ENCODE data around the gene ZSWIM3.

ZSWIM3 gene

DNA sequence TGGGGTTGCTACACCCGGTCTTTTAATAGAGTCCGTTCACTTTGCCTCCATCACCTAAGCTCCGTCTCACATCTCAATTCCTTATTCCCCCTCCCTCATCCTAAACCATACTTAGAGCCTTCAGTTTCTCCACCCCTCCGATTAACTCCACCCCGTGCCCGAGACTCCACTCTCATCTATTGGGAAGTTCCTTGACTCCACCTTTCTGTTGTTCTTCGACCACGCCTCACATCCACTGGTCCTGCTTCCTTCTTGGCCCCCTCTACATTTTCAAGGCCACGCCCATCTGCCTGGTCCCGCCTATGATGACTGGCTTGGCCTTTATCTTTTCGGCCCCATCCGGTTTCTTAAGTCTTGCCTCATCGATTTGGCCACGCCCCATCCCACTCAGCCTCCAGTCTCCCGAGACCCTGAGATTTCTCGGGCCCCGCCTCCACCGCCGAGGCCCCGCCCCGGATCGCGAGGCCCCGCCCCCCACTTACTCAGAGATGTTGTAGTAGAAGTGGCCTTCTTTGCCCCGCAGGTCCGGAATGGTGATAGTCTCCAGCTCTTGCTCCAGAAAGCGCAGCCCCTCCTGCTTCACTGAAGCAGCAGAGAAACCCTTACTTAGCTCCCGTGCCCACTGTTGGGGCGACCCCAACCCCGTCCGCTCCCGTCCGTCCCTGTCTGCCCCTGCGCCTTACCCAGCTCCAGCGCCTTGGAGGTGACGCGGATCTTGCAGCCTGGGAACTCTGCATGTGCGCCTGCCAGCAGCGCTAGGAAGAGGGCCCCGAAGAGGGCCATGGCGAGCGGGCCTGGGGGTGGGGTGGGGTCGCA is 53.5 kb downstream of the ZSWIM3 start:
- peak overlapping the region; percentile 42; the same call in 1 of the 2 replicates for H3K4me3 ChIP-seq (ENCODE audit: low read length)
- no peak for TF ChIP-seq ZNF274 (IDR thresholded peaks at IDR 0.05; ENCODE audit: low read depth, low read length)

DNA sequence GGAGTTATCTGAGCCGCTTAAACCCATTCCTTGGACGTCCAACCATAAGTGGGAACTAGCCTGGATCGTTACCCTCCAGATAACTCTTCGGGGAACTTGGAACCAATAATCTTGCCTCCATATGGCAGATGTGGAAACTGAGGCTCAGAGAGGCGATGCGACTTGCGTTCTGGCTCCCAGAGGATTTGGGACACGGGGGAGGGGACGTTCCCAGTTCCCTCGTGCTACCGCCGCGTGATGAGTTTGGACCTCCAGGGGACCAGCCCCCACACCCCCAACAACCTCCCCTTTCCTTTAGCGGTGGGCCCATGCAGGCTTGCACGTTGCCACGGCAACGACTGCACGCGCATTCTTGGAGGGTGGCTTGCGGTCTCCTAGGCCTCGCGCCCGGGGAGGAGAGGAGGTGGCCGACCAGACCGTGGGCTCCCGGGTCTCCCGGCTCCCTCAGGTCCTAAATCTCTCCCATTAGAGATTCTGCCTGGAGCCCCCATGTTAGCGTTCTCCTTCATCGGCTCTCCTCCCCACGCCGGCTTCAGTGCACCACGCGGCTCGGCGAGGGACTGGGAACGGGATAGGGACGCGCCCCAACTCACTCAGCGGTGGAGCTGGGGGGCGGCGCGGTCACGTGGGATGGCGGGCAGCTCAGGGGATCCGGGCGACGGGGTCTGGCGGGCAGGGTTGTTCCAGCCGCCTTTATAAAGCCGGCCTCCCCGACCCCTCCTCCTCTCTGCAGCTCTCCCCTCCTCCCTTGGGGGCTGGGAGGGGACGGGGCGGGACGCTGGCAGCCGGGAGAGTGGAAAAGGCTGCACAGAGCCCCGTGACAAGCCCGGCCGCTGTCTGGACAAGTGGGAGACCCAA is 54.3 kb downstream of the ZSWIM3 start, which contains the start of gene PLTP:
Gene PLTP (minus strand): TSS at position 670 of the 858 bp plus-strand sequence. CDS start 703 bp downstream, outside the sequence.
- H3K4me3 ChIP-seq (ENCODE audit: low read length) = peak within 1 kb of the TSS; percentile 42; the same call in 1 of the 2 replicates
- TF ChIP-seq ZNF274 (IDR thresholded peaks at IDR 0.05; ENCODE audit: low read depth, low read length) = no peak

DNA sequence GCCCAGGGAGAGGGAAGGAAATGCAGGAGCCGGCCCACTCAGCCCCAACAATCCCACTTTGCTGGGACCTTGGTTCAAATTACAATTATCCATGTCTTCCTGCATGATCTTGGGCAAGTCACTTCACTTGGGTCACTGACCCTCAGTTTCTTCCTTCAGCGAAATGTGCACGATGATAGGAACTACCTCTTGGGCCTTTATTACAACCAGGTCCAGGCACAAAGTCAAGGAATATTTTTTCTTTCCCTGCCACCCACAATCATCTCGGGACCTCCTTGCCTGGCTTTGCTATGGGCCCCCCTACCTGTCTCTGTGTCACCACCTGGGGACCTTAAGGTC is 54.9 kb downstream of the ZSWIM3 start:
- TF ChIP-seq ZNF274 (IDR thresholded peaks at IDR 0.05; ENCODE audit: low read depth, low read length) = no peak
- no peak overlapping the region for H3K4me3 ChIP-seq (ENCODE audit: low read length)

- H3K4me3 ChIP-seq (ENCODE audit: low read length) = no peak overlapping the region
Measured at GRCh38 chr20:45913116-45913515, 55.7 kb downstream of the ZSWIM3 start.

DNA sequence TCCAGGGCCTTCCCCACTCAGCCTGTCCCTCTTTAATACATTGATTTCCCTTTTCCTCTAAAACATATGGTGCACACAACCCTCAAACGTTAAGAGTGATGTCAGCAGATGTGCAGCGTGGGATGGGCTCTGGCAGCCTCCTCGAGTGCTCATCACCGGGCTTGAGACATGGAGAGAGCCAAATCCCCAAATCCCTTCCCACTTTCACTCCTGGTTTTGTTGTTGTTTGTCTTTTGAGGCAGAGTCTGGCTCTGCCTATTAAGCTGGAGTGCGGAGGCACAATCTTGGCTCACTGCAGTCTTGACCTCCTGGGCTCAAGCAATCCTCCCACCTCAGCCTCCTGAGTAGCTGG is 60.4 kb downstream of the ZSWIM3 start:
- no peak overlapping the region for H3K4me3 ChIP-seq (ENCODE audit: low read length)
- TF ChIP-seq ZNF274 (IDR thresholded peaks at IDR 0.05; ENCODE audit: low read depth, low read length) = no peak

More at GRCh38 chr20:45913116-45913515, 55.7 kb downstream of the ZSWIM3 start:
- TF ChIP-seq ZNF274 (IDR thresholded peaks at IDR 0.05; ENCODE audit: low read depth, low read length) = no peak

- TF ChIP-seq ZNF274 (IDR thresholded peaks at IDR 0.05; ENCODE audit: low read depth, low read length) = no peak
Measured at GRCh38 chr20:45918182-45918737, 60.8 kb downstream of the ZSWIM3 start.

GRCh38 chr20:45918779-45919537 is 61.5 kb downstream of the ZSWIM3 start:
- no peak for TF ChIP-seq ZNF274 (IDR thresholded peaks at IDR 0.05; ENCODE audit: low read depth, low read length)
- no peak overlapping the region for H3K4me3 ChIP-seq (ENCODE audit: low read length)

More at GRCh38 chr20:45918182-45918737, 60.8 kb downstream of the ZSWIM3 start:
- H3K4me3 ChIP-seq (ENCODE audit: low read length) = no peak overlapping the region

- no peak overlapping the region for H3K4me3 ChIP-seq (ENCODE audit: low read length)
- no peak for TF ChIP-seq ZNF274 (IDR thresholded peaks at IDR 0.05; ENCODE audit: low read depth, low read length)
Measured at GRCh38 chr20:45919542-45920399, 62.4 kb downstream of the ZSWIM3 start.

GRCh38 chr20:45920462-45921336 is 63.3 kb downstream of the ZSWIM3 start:
- H3K4me3 ChIP-seq (ENCODE audit: low read length) = no peak overlapping the region
- no peak for TF ChIP-seq ZNF274 (IDR thresholded peaks at IDR 0.05; ENCODE audit: low read depth, low read length)

DNA sequence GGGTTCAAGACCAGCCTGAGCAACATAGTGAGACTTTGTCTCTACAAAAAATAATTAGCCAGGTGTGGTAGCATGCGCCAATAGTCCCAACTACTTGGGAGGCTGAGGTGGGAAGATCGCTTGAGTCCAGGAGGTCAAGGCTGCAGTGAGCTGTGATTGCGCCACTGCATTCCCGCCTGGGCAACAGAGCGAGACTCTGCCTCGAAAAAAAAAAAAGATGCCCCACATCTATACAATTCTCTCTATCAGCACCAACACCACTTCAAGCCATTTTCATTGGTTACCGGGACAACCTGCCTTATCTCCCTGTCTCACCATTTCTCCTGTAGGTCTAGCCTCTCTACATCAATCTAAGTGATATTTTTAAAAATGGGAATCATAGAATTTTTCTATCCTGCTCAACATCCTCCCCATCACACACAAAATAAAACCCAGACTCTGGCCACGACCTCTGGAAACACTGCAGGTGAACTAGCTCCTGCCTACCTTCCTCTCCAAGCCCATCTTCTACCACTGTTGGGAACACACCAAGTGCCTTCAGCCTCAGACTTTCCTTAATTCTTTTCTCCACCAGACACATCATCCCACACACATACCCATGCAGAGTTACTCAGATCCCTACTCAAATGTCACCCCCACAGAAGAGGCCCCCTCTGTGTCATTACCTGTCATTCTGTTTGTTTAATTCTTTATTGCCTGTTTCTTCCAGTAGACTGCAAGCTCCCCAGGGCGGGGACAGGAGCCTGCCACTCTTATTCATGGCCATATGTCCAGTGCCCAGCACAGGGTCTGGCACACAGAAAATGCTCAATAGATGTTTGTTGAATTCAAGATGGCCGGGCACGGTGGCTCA is 64.1 kb downstream of the ZSWIM3 start:
- TF ChIP-seq ZNF274 (IDR thresholded peaks at IDR 0.05; ENCODE audit: low read depth, low read length) = no peak

More for the DNA sequence above, 64.1 kb downstream of the ZSWIM3 start:
- no peak overlapping the region for H3K4me3 ChIP-seq (ENCODE audit: low read length)
